Endothelial cell of umbilical vein (primary cell): Measurements from ENCODE around the gene PHF2. TPM values are rescaled to one million over a fixed set of nuclear protein-coding genes. Genes with fewer than 3 reads are reported as not detected.

Experiments used
- BruUV-seq: library from RNA; stranded (reverse); fragments of 400-500 nt; replicated peaks from 2 replicates; lab custom pipeline; 2021; lab: Mats Ljungman, UMichigan
- CTCF ChIA-PET: fragments of 300-600, 350-600 bp; sonication (Branson Sonifier 250); formaldehyde crosslinking; loops from one replicate; lab custom pipeline; 2021; ENCODE audit warnings: antibody characterized with exemption, inconsistent platforms; lab: Charles Lee
- POLR2A ChIA-PET: fragments of 300-600, 350-600 bp; sonication (Branson Sonifier 250); formaldehyde crosslinking; loops from one replicate; lab custom pipeline; 2021; ENCODE audit warnings: antibody characterized with exemption, inconsistent platforms; lab: Charles Lee
- DNase-seq: peaks from one replicate; pipeline ENCODE4 v3.0.0-alpha.2; 2011; ENCODE audit warnings: low read depth, low spot score
- FAIRE-seq: peaks from 2 replicates; lab custom pipeline; 2011; peaks lifted over from hg19 to GRCh38; lab: Jason Lieb, UNC
- H2AFZ ChIP-seq: 2 replicates; pipeline ENCODE4 v1.6.0; 2012; ENCODE audit warnings: low read depth, low read length, control low read depth, inconsistent platforms
- H3K27ac ChIP-seq: 2 replicates; pipeline ENCODE4 v1.5.1; 2011; ENCODE audit warnings: low read depth, mild to moderate bottlenecking, control low read depth, low read length, moderate library complexity; ENCODE audit not compliant: insufficient read depth
- H3K27me3 ChIP-seq, 2 experiments: 2 replicates each; pipeline versions ENCODE4 v1.6.0 to v1.6.1; 2011; ENCODE audit warnings: low read length in 2 of 2, mixed read lengths in 1 of 2; ENCODE audit not compliant: control insufficient read depth in 2 of 2, insufficient read depth in 2 of 2
- H3K36me3 ChIP-seq, 2 experiments: 2 replicates in 1 of 2; 3 replicates in 1 of 2; pipeline ENCODE4 v1.5.1; 2011; ENCODE audit warnings: low read length in 2 of 2, mild to moderate bottlenecking in 1 of 2, moderate library complexity in 1 of 2; ENCODE audit not compliant: control insufficient read depth in 2 of 2, insufficient read depth in 2 of 2; ENCODE audit errors: extremely low read depth in 1 of 2
- H3K4me1 ChIP-seq: 3 replicates; pipeline ENCODE4 v1.5.1; 2011; ENCODE audit warnings: mild to moderate bottlenecking, low read length; ENCODE audit not compliant: control insufficient read depth, insufficient read depth; ENCODE audit errors: extremely low read depth
- H3K4me2 ChIP-seq: 2 replicates; pipeline ENCODE4 v1.6.1; 2011; ENCODE audit warnings: low read length, control low read depth, mixed read lengths; ENCODE audit not compliant: insufficient read depth
- H3K4me3 ChIP-seq, 3 experiments: fragments of 200-600 bp in 1 of 3; sonication (generic), shearing (Covaris generic) in 1 of 3; replicated peaks in 1 of 3; 2 replicates each; pipeline ENCODE4 v1.5.1; 2011 to 2016; ENCODE audit warnings: control low read depth in 3 of 3, low read length in 3 of 3, mild to moderate bottlenecking in 2 of 3, inconsistent platforms in 1 of 3, low read depth in 1 of 3, moderate library complexity in 1 of 3; ENCODE audit not compliant: insufficient read depth in 1 of 3
- H3K79me2 ChIP-seq: 2 replicates; pipeline ENCODE4 v1.6.0; 2012; ENCODE audit warnings: low read length, inconsistent platforms; ENCODE audit not compliant: control insufficient read depth, insufficient read depth
- H3K9ac ChIP-seq: replicated peaks from 2 replicates; pipeline ENCODE3; 2011; ENCODE audit warnings: low read length, control low read depth; ENCODE audit not compliant: insufficient read depth; ENCODE audit errors: extremely low read depth
- H3K9me1 ChIP-seq: replicated peaks from 3 replicates; pipeline ENCODE4 v1.6.0; 2011; ENCODE audit warnings: mild to moderate bottlenecking, low read length; ENCODE audit not compliant: control insufficient read depth, insufficient read depth; ENCODE audit errors: extremely low read depth
- H3K9me3 ChIP-seq: replicated peaks from 2 replicates; pipeline ENCODE4 v1.5.1; 2012; ENCODE audit warnings: low read length, inconsistent platforms; ENCODE audit not compliant: control insufficient read depth, insufficient read depth
- H4K20me1 ChIP-seq: replicated peaks from 2 replicates; pipeline ENCODE3; 2011; ENCODE audit warnings: mild to moderate bottlenecking, low read length; ENCODE audit not compliant: control insufficient read depth, insufficient read depth; ENCODE audit errors: extremely low read depth
- CTCF ChIP-seq, 2 donors: IDR thresholded peaks; 1 replicate in 1 of 2; 2 replicates in 1 of 2; pipeline ENCODE4 v1.5.1; 2011; ENCODE audit warnings: low read length in 2 of 2, mild to moderate bottlenecking in 2 of 2, moderate library complexity in 2 of 2, control low read depth in 1 of 2, inconsistent platforms in 1 of 2, low read depth in 1 of 2; ENCODE audit not compliant: insufficient read depth in 1 of 2; ENCODE audit errors: extremely low read depth in 1 of 2
- EZH2 ChIP-seq: IDR thresholded peaks from 2 replicates; pipeline ENCODE4 v1.6.1; 2012; ENCODE audit warnings: borderline replicate concordance, low read depth, mild to moderate bottlenecking, moderate library complexity, low read length, inconsistent platforms; ENCODE audit not compliant: severe bottlenecking
- FOS ChIP-seq: IDR thresholded peaks from 2 replicates; pipeline ENCODE4 v1.6.1; 2011; ENCODE audit warnings: mild to moderate bottlenecking, low read length, moderate library complexity, borderline replicate concordance; ENCODE audit not compliant: insufficient read depth
- GATA2 ChIP-seq: IDR thresholded peaks from 2 replicates; pipeline ENCODE4 v1.7.0; 2011; ENCODE audit warnings: low read depth, mild to moderate bottlenecking, moderate library complexity, mixed read lengths, low read length; ENCODE audit not compliant: insufficient read length, insufficient read depth
- JUN ChIP-seq: IDR thresholded peaks from 2 replicates; pipeline ENCODE4 v1.6.1; 2011; ENCODE audit warnings: borderline replicate concordance, low read depth; ENCODE audit not compliant: insufficient read length, insufficient read depth
- MAX ChIP-seq: IDR thresholded peaks from 2 replicates; pipeline ENCODE4 v1.6.1; 2011; ENCODE audit not compliant: insufficient read depth, insufficient read length
- MYC ChIP-seq: IDR thresholded peaks from one replicate; pipeline ENCODE4 v1.6.1; 2011; ENCODE audit warnings: mild to moderate bottlenecking, low read depth, low read length
- POLR2A ChIP-seq: IDR thresholded peaks from 2 replicates; pipeline ENCODE4 v1.6.1; 2012; ENCODE audit warnings: low read depth, mild to moderate bottlenecking, control low read depth, low read length
- POLR2AphosphoS5 ChIP-seq: IDR thresholded peaks from 2 replicates; pipeline ENCODE4 v1.6.1; 2012; ENCODE audit warnings: low read depth, mild to moderate bottlenecking, control low read depth, low read length, moderate library complexity; ENCODE audit not compliant: insufficient read depth
- dilution Hi-C: fragments of 300-500 bp; cut with MboI; formaldehyde crosslinking; loops from one replicate; pipeline ENCODE4 v1.15.0; 2019; ENCODE audit warnings: low sequenced_read_pairs; ENCODE audit not compliant: extremely low pct_ligation_motif_present
- intact Hi-C: fragments of 100-400 bp; cut with micrococcal nuclease; formaldehyde crosslinking; loops from one replicate; pipeline ENCODE4 v1.10.0; 2022
- polyA plus RNA-seq, 4 experiments: library from polyadenylated mRNA; depleted of rRNA in 3 of 4; stranded (reverse) in 3 of 4; unstranded in 1 of 4; fragments of >200 nt; gene quantifications; 2 replicates each; pipeline versions ENCODE4 v1.2.1 to v1.2.3, GENCODE V29; 2011 to 2012; ENCODE audit warnings: missing spikeins in 1 of 4
- total RNA-seq: library from RNA; stranded (reverse); gene quantifications from 2 replicates; pipeline ENCODE4 v1.2.3, GENCODE V29; 2021

The PHF2 gene
- total and polyA plus RNA-seq, 2 donors (not counting 3 experiments of a cell fraction or from before 2014, with no cell fraction given), result 9.8 to 22.5 TPM

- no peak overlapping the region for H2AFZ ChIP-seq
- peaks cover 0 to 2% of the 10 kb centered on the region in 2 experiments for H3K36me3 ChIP-seq
- H3K27ac ChIP-seq, result no peak overlapping the region
- intact Hi-C loops, result no loop called here
- dilution Hi-C loops, result no loop called here
- ChIA-PET POLR2A (no interaction called here), CTCF (no interaction called here)
- TF ChIP-seq EZH2 (no peak), MYC (no peak), CTCF (IDR thresholded peaks at IDR 0.05; ENCODE audit: extremely low read depth in 1 of 2, insufficient read depth in 1 of 2, low read depth in 1 of 2, low read length in 2 of 2) (no peak), POLR2AphosphoS5 (no peak), MAX (no peak), FOS (no peak), JUN (no peak), POLR2A (no peak), GATA2 (no peak)
- peaks cover 22% of the 10 kb centered on the region for H3K79me2 ChIP-seq
- H3K9ac ChIP-seq, result no peak overlapping the region
- H3K9me3 ChIP-seq, result no peaks in the 10 kb centered on the region
- no peaks in the 10 kb centered on the region for H3K9me1 ChIP-seq
- no peaks in the 10 kb centered on the region for H3K4me1 ChIP-seq
- H4K20me1 ChIP-seq, result no peaks in the 10 kb centered on the region
- H3K27me3 ChIP-seq, result no peaks in the 10 kb centered on the region
- H3K4me2 ChIP-seq, result no peak overlapping the region
- H3K4me3 ChIP-seq, result no peak overlapping the region
- no peak for FAIRE-seq
- no TSS peak for BruUV-seq
- no peak for DNase-seq
Observed at GRCh38 chr9:93619272-93619775, 42.9 kb downstream of the PHF2 start.
